Measurements from ENCODE around the gene AKR1C8. TPM values are rescaled to one million over a fixed set of nuclear protein-coding genes. Genes with fewer than 3 reads are reported as not detected.
"Not testable (repeated sequence)": the region's sequence is repeated elsewhere in the genome, so short reads cannot be mapped to it uniquely, and the experiment has no call there.

The AKR1C8 gene
- total and polyA plus RNA-seq, 4 experiments from 2014 or later: 8.5 to 9.2 TPM; not detected in 2

GRCh38 chr10:5195727-5196374 lies 10.9 kb upstream of the AKR1C8 start:
- H3K4me1 Mint-ChIP-seq: no peaks in the 10 kb centered on the region
- H3K4me1 ChIP-seq (ENCODE audit: insufficient read depth, low read length): no peaks in the 10 kb centered on the region
- no peaks in the 10 kb centered on the region for H3K27me3 Mint-ChIP-seq
- H3K9me3 ChIP-seq (ENCODE audit: control insufficient read depth in 1 of 2, low read length in 2 of 2): no peaks in the 10 kb centered on the region
- no peaks in the 10 kb centered on the region for H3K27me3 ChIP-seq (ENCODE audit: insufficient read depth, low read length)
- H3K27ac Mint-ChIP-seq: no peak overlapping the region
- H3K9me3 Mint-ChIP-seq: peaks cover 0 to 3% (median 0%) of the 10 kb centered on the region in 8 donors
- no peak for DNase-seq
- POLR2A ChIA-PET (ENCODE audit: partially characterized antibody): no interaction called here
- no peaks in the 10 kb centered on the region for H3K36me3 ChIP-seq (ENCODE audit: insufficient read depth, low read length)
- CTCF ChIA-PET (ENCODE audit: partially characterized antibody): no interaction called here
- no peak overlapping the region for H3K4me3 Mint-ChIP-seq
- H3K4me3 ChIP-seq (ENCODE audit: low read length in 2 of 2): no peak overlapping the region
- H3K36me3 Mint-ChIP-seq: no peaks in the 10 kb centered on the region
- intact Hi-C loops (cut with micrococcal nuclease): no loop called here
- H3K27ac ChIP-seq (ENCODE audit: low read depth, low read length): no peak overlapping the region

DNA sequence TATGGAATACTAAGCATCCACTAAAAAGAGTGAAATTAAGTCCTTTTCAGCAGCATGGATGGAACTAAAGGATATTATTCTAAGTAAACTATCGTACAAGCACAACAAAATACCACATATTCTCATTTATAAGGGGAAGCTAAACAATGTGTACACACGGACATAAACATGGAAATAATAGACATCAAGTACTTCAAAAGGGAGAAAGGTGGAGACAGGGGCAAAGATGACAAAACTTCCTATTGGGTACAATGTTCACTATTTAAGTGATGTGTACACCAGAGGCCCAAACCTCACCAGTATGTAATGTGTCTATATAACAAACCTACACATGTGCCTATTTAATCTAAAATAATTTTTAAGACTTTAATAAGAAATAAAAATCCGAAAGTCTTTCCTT lies 9.5 kb upstream of the AKR1C8 start:
- no peak overlapping the region for H3K27ac Mint-ChIP-seq
- no peak for DNase-seq
- H3K4me3 Mint-ChIP-seq: no peak overlapping the region
- intact Hi-C loops (cut with micrococcal nuclease): no loop called here
- no peaks in the 10 kb centered on the region for H3K27me3 Mint-ChIP-seq
- no peak overlapping the region for H3K4me3 ChIP-seq (ENCODE audit: low read length in 2 of 2)
- H3K27ac ChIP-seq (ENCODE audit: low read depth, low read length): no peak overlapping the region
- no peaks in the 10 kb centered on the region for H3K36me3 Mint-ChIP-seq
- CTCF ChIA-PET (ENCODE audit: partially characterized antibody): no interaction called here
- H3K36me3 ChIP-seq (ENCODE audit: insufficient read depth, low read length): no peaks in the 10 kb centered on the region
- POLR2A ChIA-PET (ENCODE audit: partially characterized antibody): no interaction called here
- H3K27me3 ChIP-seq (ENCODE audit: insufficient read depth, low read length): no peaks in the 10 kb centered on the region
- peaks cover 0 to 1% (median 0%) of the 10 kb centered on the region in 8 donors for H3K9me3 Mint-ChIP-seq
- no peaks in the 10 kb centered on the region for H3K9me3 ChIP-seq (ENCODE audit: control insufficient read depth in 1 of 2, low read length in 2 of 2)
- H3K4me1 ChIP-seq (ENCODE audit: insufficient read depth, low read length): no peaks in the 10 kb centered on the region
- H3K4me1 Mint-ChIP-seq: no peaks in the 10 kb centered on the region

DNA sequence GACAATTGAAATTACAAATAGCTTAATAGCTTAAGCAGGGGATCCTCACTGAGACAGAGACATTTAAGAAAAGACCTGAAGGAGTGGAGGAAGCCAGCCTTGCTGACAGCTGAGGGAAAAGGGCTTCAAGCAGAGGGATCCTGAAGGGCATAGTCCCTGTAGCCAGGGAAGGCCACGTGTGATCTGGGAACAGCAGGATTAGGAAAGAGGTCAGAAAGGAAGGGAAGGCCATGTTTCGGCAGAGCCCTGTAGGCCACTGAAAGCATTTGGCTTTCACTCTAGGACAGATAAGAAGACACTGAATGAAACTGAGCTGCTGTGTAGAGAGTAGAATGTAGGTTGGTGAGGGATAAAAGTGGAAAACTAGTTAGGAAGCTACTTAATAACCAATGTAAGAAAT lies 3.4 kb upstream of the AKR1C8 start:
- Histone ChIP-seq H3K36me3 (ENCODE audit: insufficient read depth, low read length) (no peaks in the 10 kb centered on the region), H3K27ac (ENCODE audit: low read depth, low read length) (no peak overlapping the region), H3K4me1 (ENCODE audit: insufficient read depth, low read length) (no peaks in the 10 kb centered on the region), H3K4me3 (ENCODE audit: low read length in 2 of 2) (no peak overlapping the region), H3K27me3 (ENCODE audit: insufficient read depth, low read length) (no peaks in the 10 kb centered on the region), H3K9me3 (ENCODE audit: control insufficient read depth in 1 of 2, low read length in 2 of 2) (no peaks in the 10 kb centered on the region)
- ChIA-PET CTCF (ENCODE audit: partially characterized antibody) (interaction anchor here (1.7 kb wide), 1 partner anchor 62 kb away, joined by 3 read pairs; no protein-coding TSS in a partner anchor), POLR2A (ENCODE audit: partially characterized antibody) (interaction anchor here (1.4 kb wide), 1 partner anchor 104 kb away, joined by 3 read pairs; no protein-coding TSS in a partner anchor)
- H3K4me3 Mint-ChIP-seq: no peak overlapping the region
- no peak overlapping the region for H3K27ac Mint-ChIP-seq
- H3K4me1 Mint-ChIP-seq: no peaks in the 10 kb centered on the region
- peaks cover 0 to 7% of the 10 kb centered on the region in 2 donors for H3K27me3 Mint-ChIP-seq
- intact Hi-C loops (cut with micrococcal nuclease): no loop called here
- no peak for DNase-seq
- peaks cover 0 to 8% (median 0%) of the 10 kb centered on the region in 8 donors for H3K9me3 Mint-ChIP-seq
- H3K36me3 Mint-ChIP-seq: peaks cover 2 to 13% of the 10 kb centered on the region in 2 donors

DNA sequence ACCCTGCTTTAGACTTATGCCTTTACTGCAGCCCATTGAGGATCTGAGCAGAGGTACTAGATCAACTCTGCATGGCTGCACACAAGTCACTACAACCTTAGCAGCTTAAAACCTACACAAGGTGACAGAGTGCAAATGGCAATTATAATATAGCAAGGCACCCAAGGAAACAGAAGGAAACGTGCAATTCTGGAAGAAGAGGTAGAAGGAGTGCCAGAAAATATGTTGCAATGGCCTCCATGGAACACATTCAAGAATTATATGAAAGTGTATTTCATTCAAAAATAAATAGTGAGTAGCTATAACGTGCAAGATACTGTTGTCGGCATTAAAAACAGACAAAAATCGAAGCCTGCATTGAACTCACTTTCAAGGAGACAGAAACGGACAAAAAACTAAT lies 2.9 kb upstream of the AKR1C8 start:
- Mint-ChIP-seq H3K36me3 (peaks cover 2 to 15% of the 10 kb centered on the region in 2 donors), H3K27me3 (peaks cover 0 to 8% of the 10 kb centered on the region in 2 donors), H3K9me3 (peaks cover 0 to 8% (median 0%) of the 10 kb centered on the region in 8 donors), H3K4me3 (no peak overlapping the region), H3K4me1 (no peaks in the 10 kb centered on the region), H3K27ac (no peak overlapping the region)
- H3K9me3 ChIP-seq (ENCODE audit: control insufficient read depth in 1 of 2, low read length in 2 of 2): no peaks in the 10 kb centered on the region
- no peak overlapping the region for H3K27ac ChIP-seq (ENCODE audit: low read depth, low read length)
- intact Hi-C loops (cut with micrococcal nuclease): no loop called here
- ChIA-PET CTCF (ENCODE audit: partially characterized antibody) (interaction anchor here (1.7 kb wide), 1 partner anchor 62 kb away, joined by 3 read pairs; no protein-coding TSS in a partner anchor), POLR2A (ENCODE audit: partially characterized antibody) (interaction anchor here (1.4 kb wide), 1 partner anchor 105 kb away, joined by 3 read pairs; no protein-coding TSS in a partner anchor)
- H3K4me3 ChIP-seq (ENCODE audit: low read length in 2 of 2): no peak overlapping the region
- no peaks in the 10 kb centered on the region for H3K27me3 ChIP-seq (ENCODE audit: insufficient read depth, low read length)
- no peaks in the 10 kb centered on the region for H3K4me1 ChIP-seq (ENCODE audit: insufficient read depth, low read length)
- DNase-seq: no peak
- H3K36me3 ChIP-seq (ENCODE audit: insufficient read depth, low read length): no peaks in the 10 kb centered on the region

GRCh38 chr10:5183923-5184322 lies 1.0 kb downstream of the AKR1C8 start:
- Histone ChIP-seq H3K27ac (ENCODE audit: low read depth, low read length) (no peak overlapping the region), H3K4me1 (ENCODE audit: insufficient read depth, low read length) (no peaks in the 10 kb centered on the region), H3K4me3 (ENCODE audit: low read length in 2 of 2) (no peak overlapping the region), H3K9me3 (ENCODE audit: control insufficient read depth in 1 of 2, low read length in 2 of 2) (no peaks in the 10 kb centered on the region), H3K27me3 (ENCODE audit: insufficient read depth, low read length) (no peaks in the 10 kb centered on the region), H3K36me3 (ENCODE audit: insufficient read depth, low read length) (no peaks in the 10 kb centered on the region)
- intact Hi-C loops (cut with micrococcal nuclease): no loop called here
- ChIA-PET POLR2A (ENCODE audit: partially characterized antibody) (no interaction called here), CTCF (ENCODE audit: partially characterized antibody) (no interaction called here)
- H3K27me3 Mint-ChIP-seq: peaks cover 0 to 8% of the 10 kb centered on the region in 2 donors
- H3K4me1 Mint-ChIP-seq: no peaks in the 10 kb centered on the region
- H3K9me3 Mint-ChIP-seq: peaks cover 0 to 7% (median 3%) of the 10 kb centered on the region in 8 donors
- H3K4me3 Mint-ChIP-seq: no peak overlapping the region
- H3K27ac Mint-ChIP-seq: no peak overlapping the region
- no peak for DNase-seq
- peaks cover 4 to 15% of the 10 kb centered on the region in 2 donors for H3K36me3 Mint-ChIP-seq

- H3K4me3 Mint-ChIP-seq; H3K36me3 ChIP-seq (ENCODE audit: insufficient read depth, low read length); CTCF ChIA-PET (ENCODE audit: partially characterized antibody); H3K9me3 ChIP-seq (ENCODE audit: control insufficient read depth in 1 of 2, low read length in 2 of 2); H3K27me3 ChIP-seq (ENCODE audit: insufficient read depth, low read length); H3K4me3 ChIP-seq (ENCODE audit: low read length in 2 of 2); POLR2A ChIA-PET (ENCODE audit: partially characterized antibody); H3K27ac ChIP-seq (ENCODE audit: low read depth, low read length); H3K4me1 ChIP-seq (ENCODE audit: insufficient read depth, low read length); intact Hi-C loops (cut with micrococcal nuclease); H3K27me3 Mint-ChIP-seq; H3K4me1 Mint-ChIP-seq; DNase-seq; H3K27ac Mint-ChIP-seq: not testable (repeated sequence)
- H3K9me3 Mint-ChIP-seq: peaks cover 0 to 11% (median 4%) of the 10 kb centered on the region in 8 donors
- H3K36me3 Mint-ChIP-seq: peaks cover 4 to 10% of the 10 kb centered on the region in 2 donors
These were observed 4.4 kb downstream of the AKR1C8 start for GRCh38 chr10:5180503-5180902.

GRCh38 chr10:5175581-5175980 lies 9.4 kb downstream of the AKR1C8 start:
- H3K36me3 ChIP-seq (ENCODE audit: insufficient read depth, low read length); POLR2A ChIA-PET (ENCODE audit: partially characterized antibody); H3K4me3 ChIP-seq (ENCODE audit: low read length in 2 of 2); H3K27ac ChIP-seq (ENCODE audit: low read depth, low read length); H3K27me3 Mint-ChIP-seq; H3K4me1 Mint-ChIP-seq; CTCF ChIA-PET (ENCODE audit: partially characterized antibody); H3K36me3 Mint-ChIP-seq; DNase-seq; H3K4me3 Mint-ChIP-seq; intact Hi-C loops (cut with micrococcal nuclease); H3K4me1 ChIP-seq (ENCODE audit: insufficient read depth, low read length); H3K9me3 ChIP-seq (ENCODE audit: control insufficient read depth in 1 of 2, low read length in 2 of 2); H3K27me3 ChIP-seq (ENCODE audit: insufficient read depth, low read length); H3K27ac Mint-ChIP-seq: not testable (repeated sequence)
- peaks cover 0 to 11% (median 4%) of the 10 kb centered on the region in 8 donors for H3K9me3 Mint-ChIP-seq

Data from CD4-positive, alpha-beta memory T cell (primary cell).